Measurements from ENCODE around the gene FAF1. TPM values are rescaled to one million over a fixed set of nuclear protein-coding genes. Genes with fewer than 3 reads are reported as not detected.

Gene FAF1
- total and polyA plus RNA-seq, 9 of the 15 experiments (the other 6 are each of a cell fraction or from before 2014, with no cell fraction given): 48.7 to 225 (median 118) TPM

DNA sequence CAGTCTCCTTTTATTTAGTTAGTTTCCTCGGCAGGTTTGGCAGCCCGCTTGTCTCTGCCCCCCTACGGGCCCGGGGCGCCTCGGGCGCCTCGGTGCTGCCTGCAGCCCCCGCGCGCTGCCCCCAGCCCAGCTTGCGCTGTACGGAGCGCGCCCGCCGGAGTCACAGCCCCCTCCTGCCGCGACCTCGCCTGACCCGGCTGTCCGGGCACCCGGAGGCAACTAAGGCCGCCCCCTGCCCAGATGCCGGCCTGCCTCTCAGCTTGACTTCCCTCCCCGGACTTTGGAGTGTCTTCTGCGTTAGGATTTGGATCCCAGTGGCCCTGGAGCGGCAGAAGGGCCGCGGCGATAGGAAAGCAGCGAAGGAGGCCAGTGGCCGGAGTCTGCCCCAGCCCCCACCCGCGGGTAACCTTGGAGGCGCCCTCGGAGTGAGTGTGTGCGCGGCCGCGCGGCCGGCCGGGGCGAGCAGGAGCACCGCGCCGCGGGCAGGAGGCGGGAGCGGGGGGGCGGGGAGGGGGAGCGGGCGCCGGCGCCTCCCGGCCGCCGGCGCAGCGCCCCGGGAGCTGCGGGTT lies 17.6 kb upstream of the FAF1 start (continued):
- no peak for TF ChIP-seq MAFG (tag; conservative IDR thresholded peaks at IDR 0.05)
- TF ChIP-seq TAF7 (tag; IDR thresholded peaks at IDR 0.05): peak; percentile 77
- peak; percentile 42; the same call in 1 of the 2 replicates for TF ChIP-seq PML (IDR thresholded peaks at IDR 0.05; ENCODE audit: low read length)
- TF ChIP-seq CHD2 (IDR thresholded peaks at IDR 0.05; ENCODE audit: low read depth, low read length): no peak
- no peak for TF ChIP-seq MAFF (IDR thresholded peaks at IDR 0.05; ENCODE audit: low read length)
- TF ChIP-seq, protein P1, sequence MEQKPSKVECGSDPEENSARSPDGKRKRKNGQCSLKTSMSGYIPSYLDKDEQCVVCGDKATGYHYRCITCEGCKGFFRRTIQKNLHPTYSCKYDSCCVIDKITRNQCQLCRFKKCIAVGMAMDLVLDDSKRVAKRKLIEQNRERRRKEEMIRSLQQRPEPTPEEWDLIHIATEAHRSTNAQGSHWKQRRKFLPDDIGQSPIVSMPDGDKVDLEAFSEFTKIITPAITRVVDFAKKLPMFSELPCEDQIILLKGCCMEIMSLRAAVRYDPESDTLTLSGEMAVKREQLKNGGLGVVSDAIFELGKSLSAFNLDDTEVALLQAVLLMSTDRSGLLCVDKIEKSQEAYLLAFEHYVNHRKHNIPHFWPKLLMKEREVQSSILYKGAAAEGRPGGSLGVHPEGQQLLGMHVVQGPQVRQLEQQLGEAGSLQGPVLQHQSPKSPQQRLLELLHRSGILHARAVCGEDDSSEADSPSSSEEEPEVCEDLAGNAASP (IDR thresholded peaks at IDR 0.05): peak; percentile 96
- TF ChIP-seq, protein P2, sequence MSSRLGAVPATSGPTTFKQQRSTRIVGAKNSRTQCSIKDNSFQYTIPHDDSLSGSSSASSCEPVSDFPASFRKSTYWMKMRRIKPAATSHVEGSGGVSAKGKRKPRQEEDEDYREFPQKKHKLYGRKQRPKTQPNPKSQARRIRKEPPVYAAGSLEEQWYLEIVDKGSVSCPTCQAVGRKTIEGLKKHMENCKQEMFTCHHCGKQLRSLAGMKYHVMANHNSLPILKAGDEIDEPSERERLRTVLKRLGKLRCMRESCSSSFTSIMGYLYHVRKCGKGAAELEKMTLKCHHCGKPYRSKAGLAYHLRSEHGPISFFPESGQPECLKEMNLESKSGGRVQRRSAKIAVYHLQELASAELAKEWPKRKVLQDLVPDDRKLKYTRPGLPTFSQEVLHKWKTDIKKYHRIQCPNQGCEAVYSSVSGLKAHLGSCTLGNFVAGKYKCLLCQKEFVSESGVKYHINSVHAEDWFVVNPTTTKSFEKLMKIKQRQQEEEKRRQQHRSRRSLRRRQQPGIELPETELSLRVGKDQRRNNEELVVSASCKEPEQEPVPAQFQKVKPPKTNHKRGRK (tag; IDR thresholded peaks at IDR 0.05): no peak
- TF ChIP-seq, protein P3, sequence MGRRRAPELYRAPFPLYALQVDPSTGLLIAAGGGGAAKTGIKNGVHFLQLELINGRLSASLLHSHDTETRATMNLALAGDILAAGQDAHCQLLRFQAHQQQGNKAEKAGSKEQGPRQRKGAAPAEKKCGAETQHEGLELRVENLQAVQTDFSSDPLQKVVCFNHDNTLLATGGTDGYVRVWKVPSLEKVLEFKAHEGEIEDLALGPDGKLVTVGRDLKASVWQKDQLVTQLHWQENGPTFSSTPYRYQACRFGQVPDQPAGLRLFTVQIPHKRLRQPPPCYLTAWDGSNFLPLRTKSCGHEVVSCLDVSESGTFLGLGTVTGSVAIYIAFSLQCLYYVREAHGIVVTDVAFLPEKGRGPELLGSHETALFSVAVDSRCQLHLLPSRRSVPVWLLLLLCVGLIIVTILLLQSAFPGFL (CRISPR knock-in tag; IDR thresholded peaks at IDR 0.05): 0 out of 2 replicates have a peak, but pooled peaks have one; percentile 2
- no peak for TF ChIP-seq ZNF717 (CRISPR knock-in tag; IDR thresholded peaks at IDR 0.05)
- no peak for TF ChIP-seq SLC30A9 (CRISPR knock-in tag; IDR thresholded peaks at IDR 0.05)
- TF ChIP-seq ZKSCAN1 (IDR thresholded peaks at IDR 0.05; ENCODE audit: low read depth, low read length): no peak
- TF ChIP-seq, protein P4, sequence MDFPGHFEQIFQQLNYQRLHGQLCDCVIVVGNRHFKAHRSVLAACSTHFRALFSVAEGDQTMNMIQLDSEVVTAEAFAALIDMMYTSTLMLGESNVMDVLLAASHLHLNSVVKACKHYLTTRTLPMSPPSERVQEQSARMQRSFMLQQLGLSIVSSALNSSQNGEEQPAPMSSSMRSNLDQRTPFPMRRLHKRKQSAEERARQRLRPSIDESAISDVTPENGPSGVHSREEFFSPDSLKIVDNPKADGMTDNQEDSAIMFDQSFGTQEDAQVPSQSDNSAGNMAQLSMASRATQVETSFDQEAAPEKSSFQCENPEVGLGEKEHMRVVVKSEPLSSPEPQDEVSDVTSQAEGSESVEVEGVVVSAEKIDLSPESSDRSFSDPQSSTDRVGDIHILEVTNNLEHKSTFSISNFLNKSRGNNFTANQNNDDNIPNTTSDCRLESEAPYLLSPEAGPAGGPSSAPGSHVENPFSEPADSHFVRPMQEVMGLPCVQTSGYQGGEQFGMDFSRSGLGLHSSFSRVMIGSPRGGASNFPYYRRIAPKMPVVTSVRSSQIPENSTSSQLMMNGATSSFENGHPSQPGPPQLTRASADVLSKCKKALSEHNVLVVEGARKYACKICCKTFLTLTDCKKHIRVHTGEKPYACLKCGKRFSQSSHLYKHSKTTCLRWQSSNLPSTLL (IDR thresholded peaks at IDR 0.05): no peak
- no peak for TF ChIP-seq NFIX (CRISPR knock-in tag; IDR thresholded peaks at IDR 0.05; ENCODE audit: low read depth)
- TF ChIP-seq, protein P5, sequence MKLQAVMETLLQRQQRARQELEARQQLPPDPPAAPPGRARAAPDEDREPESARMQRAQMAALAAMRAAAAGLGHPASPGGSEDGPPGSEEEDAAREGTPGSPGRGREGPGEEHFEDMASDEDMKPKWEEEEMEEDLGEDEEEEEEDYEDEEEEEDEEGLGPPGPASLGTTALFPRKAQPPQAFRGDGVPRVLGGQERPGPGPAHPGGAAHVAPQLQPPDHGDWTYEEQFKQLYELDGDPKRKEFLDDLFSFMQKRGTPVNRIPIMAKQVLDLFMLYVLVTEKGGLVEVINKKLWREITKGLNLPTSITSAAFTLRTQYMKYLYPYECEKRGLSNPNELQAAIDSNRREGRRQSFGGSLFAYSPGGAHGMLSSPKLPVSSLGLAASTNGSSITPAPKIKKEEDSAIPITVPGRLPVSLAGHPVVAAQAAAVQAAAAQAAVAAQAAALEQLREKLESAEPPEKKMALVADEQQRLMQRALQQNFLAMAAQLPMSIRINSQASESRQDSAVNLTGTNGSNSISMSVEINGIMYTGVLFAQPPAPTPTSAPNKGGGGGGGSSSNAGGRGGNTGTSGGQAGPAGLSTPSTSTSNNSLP (IDR thresholded peaks at IDR 0.05; ENCODE audit: borderline replicate concordance, low read depth, low read length): no peak
- TF ChIP-seq PPARD (CRISPR knock-in tag; IDR thresholded peaks at IDR 0.05): no peak
- TF ChIP-seq RBFOX2 (IDR thresholded peaks at IDR 0.05; ENCODE audit: low read depth, low read length): peak; percentile 97
- TF ChIP-seq NCOA2 (IDR thresholded peaks at IDR 0.05; ENCODE audit: partially characterized antibody in 2 of 2): no peak
- no peak for TF ChIP-seq SREBF1 (IDR thresholded peaks at IDR 0.05; ENCODE audit: borderline replicate concordance, low read depth, low read length)
- no peak for TF ChIP-seq ADNP (tag; IDR thresholded peaks at IDR 0.05)
- no peak for TF ChIP-seq ZNF699 (CRISPR knock-in tag; IDR thresholded peaks at IDR 0.05; ENCODE audit: insufficient replicate concordance)

All from K562 (cell line).